H1 (cell line): Measurements from ENCODE around the gene MGAT5B.

Experiments
- CTCF ChIP-seq, 3 experiments: IDR thresholded peaks; 1 replicate in 2 of 3; 2 replicates in 1 of 3; pipeline versions ENCODE4 v1.5.1 to v1.6.1; 2011; ENCODE audit warnings: low read length in 3 of 3, mild to moderate bottlenecking in 3 of 3, inconsistent platforms in 2 of 3, low read depth in 1 of 3, moderate library complexity in 1 of 3; ENCODE audit not compliant: insufficient read depth in 1 of 3; ENCODE audit errors: control extremely low read depth in 1 of 3
- EZH2 ChIP-seq: fragments of 200-600 bp; sonication (generic); IDR thresholded peaks from 2 replicates; pipeline ENCODE4 v1.7.1; 2012; ENCODE audit warnings: low read depth, mild to moderate bottlenecking, moderate library complexity, low read length, inconsistent platforms; ENCODE audit not compliant: severe bottlenecking
- POLR2AphosphoS5 ChIP-seq: IDR thresholded peaks from 2 replicates; pipeline ENCODE4 v1.6.1; 2011; ENCODE audit warnings: low read depth, low read length

GRCh38 chr17:76943202-76943601 lies 75.0 kb downstream of the MGAT5B start:
- TF ChIP-seq CTCF (IDR thresholded peaks at IDR 0.05; ENCODE audit: control extremely low read depth in 1 of 3, insufficient read depth in 1 of 3, low read depth in 1 of 3, low read length in 3 of 3) (no peak), POLR2AphosphoS5 (no peak), EZH2 (no peak)
